ENCODE data around the gene SEMA4D. TPM values are rescaled to one million over a fixed set of nuclear protein-coding genes. Genes with fewer than 3 reads are reported as not detected.

The SEMA4D gene
- total RNA-seq, 1 experiment from 2014 or later = 48.4 TPM

- BruUV-seq (replicated peaks) = no TSS peak
- no peak overlapping the region for H2AFZ ChIP-seq
- H3K36me3 ChIP-seq (ENCODE audit: low read depth) = no peaks in the 10 kb centered on the region
- peaks cover 64% of the 10 kb centered on the region for H3K4me1 ChIP-seq (replicated peaks; ENCODE audit: insufficient read depth)
- no peak overlapping the region for H3K4me2 ChIP-seq
- CTCF ChIA-PET = no interaction called here
- no peaks in the 10 kb centered on the region for H4K20me1 ChIP-seq (ENCODE audit: insufficient read depth)
- peaks cover 27% of the 10 kb centered on the region; the same call in 1 of the 2 replicates for H3F3A ChIP-seq (ENCODE audit: insufficient read depth, low read depth)
- DNase-seq = no peak
- no peaks in the 10 kb centered on the region for H3K9me2 ChIP-seq (ENCODE audit: insufficient read depth)
- POLR2A ChIA-PET (ENCODE audit: unreplicated experiment) = no interaction called here
- H3K9me3 ChIP-seq (ENCODE audit: insufficient read depth, low read depth) = no peaks in the 10 kb centered on the region
- no peak overlapping the region for H3K27ac ChIP-seq
- H3K79me2 ChIP-seq (ENCODE audit: low read depth) = no peaks in the 10 kb centered on the region
- no peak for TF ChIP-seq CTCF (conservative IDR thresholded peaks at IDR 0.05)
- TF ChIP-seq EZH2 (IDR thresholded peaks at IDR 0.05; ENCODE audit: low read depth) = no peak
- no peak overlapping the region for H3K4me3 ChIP-seq
- intact Hi-C loops (cut with micrococcal nuclease; ENCODE audit: unreplicated experiment) = loop anchor here (10.0 kb wide), 1 partner anchor 89 kb away; no protein-coding TSS in a partner anchor
- H3K27me3 ChIP-seq (ENCODE audit: insufficient read depth, low read depth) = no peaks in the 10 kb centered on the region
Measured at GRCh38 chr9:89523948-89524347, 26.0 kb upstream of the SEMA4D start.

GRCh38 chr9:89522959-89523285 is 25.0 kb upstream of the SEMA4D start:
- TF ChIP-seq CTCF (conservative IDR thresholded peaks at IDR 0.05) (no peak), EZH2 (IDR thresholded peaks at IDR 0.05; ENCODE audit: low read depth) (no peak)
- Histone ChIP-seq H3K27me3 (ENCODE audit: insufficient read depth, low read depth) (no peaks in the 10 kb centered on the region), H3K9me3 (ENCODE audit: insufficient read depth, low read depth) (no peaks in the 10 kb centered on the region), H3K36me3 (ENCODE audit: low read depth) (no peaks in the 10 kb centered on the region), H3K4me1 (replicated peaks; ENCODE audit: insufficient read depth) (peaks cover 57% of the 10 kb centered on the region), H3K4me2 (no peak overlapping the region), H4K20me1 (ENCODE audit: insufficient read depth) (no peaks in the 10 kb centered on the region), H3K9me2 (ENCODE audit: insufficient read depth) (no peaks in the 10 kb centered on the region), H3K27ac (no peak overlapping the region), H2AFZ (no peak overlapping the region), H3K4me3 (no peak overlapping the region), H3K79me2 (ENCODE audit: low read depth) (no peaks in the 10 kb centered on the region), H3F3A (ENCODE audit: insufficient read depth, low read depth) (peaks cover 20% of the 10 kb centered on the region; the same call in 1 of the 2 replicates)
- ChIA-PET POLR2A (ENCODE audit: unreplicated experiment) (no interaction called here), CTCF (interaction anchor here (0.6 kb wide), 1 partner anchor 83 kb away, joined by 3 read pairs; no protein-coding TSS in a partner anchor)
- DNase-seq = no peak
- no TSS peak for BruUV-seq (replicated peaks)
- intact Hi-C loops (cut with micrococcal nuclease; ENCODE audit: unreplicated experiment) = loop anchor here (10.0 kb wide), 1 partner anchor 88 kb away; no protein-coding TSS in a partner anchor

- H3K36me3 ChIP-seq (ENCODE audit: low read depth) = no peaks in the 10 kb centered on the region
- H2AFZ ChIP-seq = no peak overlapping the region
- no TSS peak for BruUV-seq (replicated peaks)
- no peak for TF ChIP-seq EZH2 (IDR thresholded peaks at IDR 0.05; ENCODE audit: low read depth)
- H3K4me1 ChIP-seq (replicated peaks; ENCODE audit: insufficient read depth) = peaks cover 52% of the 10 kb centered on the region
- no peaks in the 10 kb centered on the region for H3K9me2 ChIP-seq (ENCODE audit: insufficient read depth)
- H3K4me3 ChIP-seq = no peak overlapping the region
- H4K20me1 ChIP-seq (ENCODE audit: insufficient read depth) = no peaks in the 10 kb centered on the region
- peak overlapping the region; percentile 29; the same call in 1 of the 2 replicates for H3K4me2 ChIP-seq
- POLR2A ChIA-PET (ENCODE audit: unreplicated experiment) = no interaction called here
- intact Hi-C loops (cut with micrococcal nuclease; ENCODE audit: unreplicated experiment) = loop anchor here (10.0 kb wide), 1 partner anchor 88 kb away; no protein-coding TSS in a partner anchor
- H3K27ac ChIP-seq = no peak overlapping the region
- no peaks in the 10 kb centered on the region for H3K27me3 ChIP-seq (ENCODE audit: insufficient read depth, low read depth)
- H3K79me2 ChIP-seq (ENCODE audit: low read depth) = no peaks in the 10 kb centered on the region
- CTCF ChIA-PET = interaction anchor here (0.6 kb wide), 1 partner anchor 82 kb away, joined by 3 read pairs; no protein-coding TSS in a partner anchor
- no peak for DNase-seq
- no peaks in the 10 kb centered on the region for H3K9me3 ChIP-seq (ENCODE audit: insufficient read depth, low read depth)
- H3F3A ChIP-seq (ENCODE audit: insufficient read depth, low read depth) = peaks cover 20% of the 10 kb centered on the region; the same call in 1 of the 2 replicates
Measured at GRCh38 chr9:89522261-89522958, 24.5 kb upstream of the SEMA4D start.

Measured in PC-9 (cell line).